Gastrocnemius medialis (tissue), 4 donors: ENCODE results near the gene COLEC11.

Experiments used
- CTCF ChIP-seq, 5 experiments: fragments of 450-650 bp in 3 of 5; fragments of 200-600 bp in 2 of 5; sonication (generic) in 2 of 5; IDR thresholded peaks in 4 of 5; conservative IDR thresholded peaks in 1 of 5; 1 replicate in 4 of 5; 2 replicates in 1 of 5; pipeline ENCODE4 v1.5.1; 2016 to 2019; ENCODE audit warnings: antibody characterized with exemption in 5 of 5, mild to moderate bottlenecking in 3 of 5, moderate library complexity in 3 of 5
- POLR2A ChIP-seq, 2 donors: fragments of 450-650 bp; IDR thresholded peaks; one replicate each; pipeline ENCODE4 v1.6.1; 2017; ENCODE audit warnings: antibody characterized with exemption in 2 of 2, mild to moderate bottlenecking in 2 of 2, moderate library complexity in 2 of 2

GRCh38 chr2:3674066-3674845 is 79.3 kb downstream of the COLEC11 start:
- TF ChIP-seq POLR2A (IDR thresholded peaks at IDR 0.05) (no peak), CTCF (IDR thresholded peaks at IDR 0.05 in 4 of 5, conservative IDR thresholded peaks at IDR 0.05 in 1 of 5) (no peak)
